GM18858 (cell line): ENCODE measurements around the gene FADS1.

ENCODE experiments used
- ATAC-seq: cut with Tn5 transposase; IDR thresholded peaks from one replicate; pipeline ENCODE4 v1.9.1; 2021; ENCODE audit not compliant: unreplicated experiment

The FADS1 gene

GRCh38 chr11:61816736-61817455 is at the start of gene FADS1:
TSS of gene FADS1 (minus strand) at chr11:61817003. CDS start at chr11:61816929, 74 bp downstream.
- ATAC-seq: peak; percentile 37

- no peak for ATAC-seq
Observed at GRCh38 chr11:61866231-61866957, 49.6 kb upstream of the FADS1 start.

- ATAC-seq: no peak
Observed at GRCh38 chr11:61864814-61865775, 48.3 kb upstream of the FADS1 start.

- no peak for ATAC-seq
Observed at GRCh38 chr11:61863548-61864081, 46.8 kb upstream of the FADS1 start.

GRCh38 chr11:61862714-61863547 is 46.1 kb upstream of the FADS1 start:
- no peak for ATAC-seq

- no peak for ATAC-seq
Observed at GRCh38 chr11:61861634-61862033, 44.8 kb upstream of the FADS1 start.

- ATAC-seq: no peak
Observed at GRCh38 chr11:61860054-61860903, 43.5 kb upstream of the FADS1 start.

GRCh38 chr11:61855939-61856680 is 39.3 kb upstream of the FADS1 start:
- ATAC-seq: no peak

GRCh38 chr11:61854966-61855714 is 38.3 kb upstream of the FADS1 start:
- ATAC-seq: no peak

- no peak for ATAC-seq
Observed at GRCh38 chr11:61854206-61854895, 37.5 kb upstream of the FADS1 start.

GRCh38 chr11:61853698-61854169 is 36.9 kb upstream of the FADS1 start:
- no peak for ATAC-seq

GRCh38 chr11:61851900-61852295 is 35.1 kb upstream of the FADS1 start:
- ATAC-seq: no peak

GRCh38 chr11:61851113-61851899 is 34.5 kb upstream of the FADS1 start:
- ATAC-seq: no peak

GRCh38 chr11:61850687-61851086 is 33.9 kb upstream of the FADS1 start:
- ATAC-seq: no peak

- no peak for ATAC-seq
Observed at GRCh38 chr11:61848631-61849030, 31.8 kb upstream of the FADS1 start.

GRCh38 chr11:61847914-61848581 is 31.2 kb upstream of the FADS1 start:
- no peak for ATAC-seq
